Breast epithelium (tissue), 3 donors: ENCODE measurements around the gene SH3BP4.

Experiments used
- POLR2A ChIP-seq: fragments of 450-650 bp; IDR thresholded peaks from one replicate; pipeline ENCODE4 v1.6.1; 2016; ENCODE audit warnings: antibody characterized with exemption, mild to moderate bottlenecking, moderate library complexity
- TF ChIP-seq, protein P1 (sequence below), 3 donors: fragments of 450-650 bp; IDR thresholded peaks; one replicate each; pipeline ENCODE4 v1.5.1; 2016 to 2017; ENCODE audit warnings: antibody characterized with exemption in 3 of 3, mild to moderate bottlenecking in 3 of 3, moderate library complexity in 3 of 3

DNA sequence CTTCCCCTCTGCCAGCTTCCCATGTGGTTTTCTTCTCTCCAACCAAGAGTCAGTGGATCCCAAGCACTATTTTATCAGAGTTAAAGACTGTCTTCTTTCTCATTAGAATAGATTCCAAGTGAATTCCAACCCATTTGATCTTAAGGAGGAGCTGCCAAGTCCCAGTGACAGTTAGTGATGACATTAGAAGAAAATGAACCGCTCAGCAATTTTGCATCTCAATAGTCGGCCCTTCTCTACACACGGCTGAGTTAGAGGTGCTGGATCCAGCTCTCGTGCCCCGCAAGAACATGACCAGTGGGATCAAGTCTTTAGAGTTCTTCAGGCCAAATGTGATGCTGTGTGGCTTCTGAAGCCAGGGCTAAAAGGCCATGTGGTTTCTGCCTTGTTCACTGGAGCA, 132.6 kb downstream of the SH3BP4 start:
- TF ChIP-seq, protein P1, sequence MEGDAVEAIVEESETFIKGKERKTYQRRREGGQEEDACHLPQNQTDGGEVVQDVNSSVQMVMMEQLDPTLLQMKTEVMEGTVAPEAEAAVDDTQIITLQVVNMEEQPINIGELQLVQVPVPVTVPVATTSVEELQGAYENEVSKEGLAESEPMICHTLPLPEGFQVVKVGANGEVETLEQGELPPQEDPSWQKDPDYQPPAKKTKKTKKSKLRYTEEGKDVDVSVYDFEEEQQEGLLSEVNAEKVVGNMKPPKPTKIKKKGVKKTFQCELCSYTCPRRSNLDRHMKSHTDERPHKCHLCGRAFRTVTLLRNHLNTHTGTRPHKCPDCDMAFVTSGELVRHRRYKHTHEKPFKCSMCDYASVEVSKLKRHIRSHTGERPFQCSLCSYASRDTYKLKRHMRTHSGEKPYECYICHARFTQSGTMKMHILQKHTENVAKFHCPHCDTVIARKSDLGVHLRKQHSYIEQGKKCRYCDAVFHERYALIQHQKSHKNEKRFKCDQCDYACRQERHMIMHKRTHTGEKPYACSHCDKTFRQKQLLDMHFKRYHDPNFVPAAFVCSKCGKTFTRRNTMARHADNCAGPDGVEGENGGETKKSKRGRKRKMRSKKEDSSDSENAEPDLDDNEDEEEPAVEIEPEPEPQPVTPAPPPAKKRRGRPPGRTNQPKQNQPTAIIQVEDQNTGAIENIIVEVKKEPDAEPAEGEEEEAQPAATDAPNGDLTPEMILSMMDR (IDR thresholded peaks at IDR 0.05): no peak
- no peak for TF ChIP-seq POLR2A
